Endodermal cell (in vitro differentiated cells): ENCODE measurements around the gene USP43. TPM values are rescaled to one million over a fixed set of nuclear protein-coding genes. Genes with fewer than 3 reads are reported as not detected.

Experiments used
- DNase-seq: peaks from one replicate; pipeline ENCODE4 v3.0.0-alpha.2; 2017
- H3K27ac ChIP-seq: 2 replicates; pipeline ENCODE4 v1.5.1; 2013; ENCODE audit warnings: mild to moderate bottlenecking, low read depth, low read length, moderate library complexity
- H3K27me3 ChIP-seq: 2 replicates; pipeline ENCODE4 v1.6.1; 2013; ENCODE audit warnings: mild to moderate bottlenecking, low read length, moderate library complexity; ENCODE audit not compliant: insufficient read depth, control insufficient read depth, poor library complexity, severe bottlenecking
- H3K36me3 ChIP-seq: 2 replicates; pipeline ENCODE4 v1.7.0; 2013; ENCODE audit warnings: mild to moderate bottlenecking, low read length, moderate library complexity; ENCODE audit not compliant: control insufficient read depth, insufficient read depth
- H3K4me1 ChIP-seq: one replicate; pipeline ENCODE4 v1.7.0; 2013; ENCODE audit warnings: low read length; ENCODE audit not compliant: control insufficient read depth, insufficient read depth
- H3K4me3 ChIP-seq: 2 replicates; pipeline ENCODE4 v1.5.1; 2013; ENCODE audit warnings: mild to moderate bottlenecking, low read length, moderate library complexity
- H3K9ac ChIP-seq: 2 replicates; pipeline ENCODE4 v1.6.1; 2013; ENCODE audit warnings: mild to moderate bottlenecking, low read length, moderate library complexity; ENCODE audit not compliant: poor library complexity, severe bottlenecking; ENCODE audit errors: extremely low read depth
- H3K9me3 ChIP-seq: 2 replicates; pipeline ENCODE4 v1.6.1; 2013; ENCODE audit warnings: mild to moderate bottlenecking, low read length, moderate library complexity; ENCODE audit not compliant: control insufficient read depth
- H3K27ac Mint-ChIP-seq: 2 replicates; pipeline ENCODE4 v1.8.0; 2020; ENCODE audit warnings: mixed read lengths
- H3K27me3 Mint-ChIP-seq: 2 replicates; pipeline ENCODE4 v1.8.0; 2021; ENCODE audit warnings: mild to moderate bottlenecking, mixed read lengths; ENCODE audit not compliant: insufficient read depth
- H3K36me3 Mint-ChIP-seq: 2 replicates; pipeline ENCODE4 v1.8.0; 2020; ENCODE audit warnings: low read depth, mixed read lengths
- H3K4me1 Mint-ChIP-seq: 2 replicates; pipeline ENCODE4 v1.8.0; 2020; ENCODE audit warnings: mixed read lengths
- H3K4me3 Mint-ChIP-seq: 2 replicates; pipeline ENCODE4 v1.8.0; 2020; ENCODE audit warnings: mild to moderate bottlenecking, moderate library complexity, mixed read lengths
- H3K9me3 Mint-ChIP-seq: 2 replicates; pipeline ENCODE4 v1.8.0; 2020; ENCODE audit warnings: mild to moderate bottlenecking, mixed read lengths
- WGBS, 2 experiments: methylation state at CpG; one replicate each; pipeline versions ENCODE4 v1.1.5 to v1.1.7; 2013; ENCODE audit warnings: missing lambda C conversion rate in 2 of 2, mixed read lengths in 1 of 2; ENCODE audit not compliant: insufficient coverage in 1 of 2, insufficient read length in 1 of 2; 5-methylcytosine and 5-hydroxymethylcytosine counted together
- total RNA-seq, 2 donors: library from RNA; stranded (reverse); fragmentation: NEBNext Ultra II Directional in 1 of 2; extraction: Animal tissue kit (Norgen Biotek cat#: 25700) in 1 of 2; gene quantifications; 2 replicates in 1 of 2; 3 replicates in 1 of 2; pipeline ENCODE4 v1.2.1, GENCODE V29; 2021
- TF ChIP-seq, protein P1 (sequence below): fragments of 200-600 bp; sonication (generic); conservative IDR thresholded peaks from 2 replicates; pipeline ENCODE4 v1.5.0; 2021; ENCODE audit warnings: antibody characterized with exemption, mild to moderate bottlenecking

USP43 gene
- total RNA-seq, 2 donors from 2014 or later: 8.6 to 12.6 TPM

DNA sequence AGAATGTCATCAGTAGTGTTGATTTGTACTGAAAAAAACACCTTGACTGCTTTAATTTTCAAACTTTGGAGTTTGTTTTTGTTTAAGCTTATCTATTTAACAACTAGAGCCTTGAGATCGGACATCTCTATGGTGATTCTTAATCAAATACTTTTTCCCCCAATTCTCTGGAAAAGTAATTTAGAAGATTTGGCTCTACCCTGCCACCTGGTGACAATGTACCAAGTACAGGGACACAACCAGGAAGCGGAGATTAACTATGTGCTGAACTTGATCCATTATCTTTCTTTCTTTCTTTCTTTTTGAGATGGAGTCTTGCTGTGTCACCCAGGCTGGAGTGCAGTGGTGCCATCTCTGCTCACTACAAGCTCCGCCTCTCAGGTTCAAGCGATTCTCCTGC lies 30.8 kb downstream of the USP43 start:
- Mint-ChIP-seq H3K36me3 (peaks cover 47% of the 10 kb centered on the region), H3K27me3 (no peaks in the 10 kb centered on the region), H3K4me1 (peaks cover 5% of the 10 kb centered on the region), H3K9me3 (peaks cover 14% of the 10 kb centered on the region), H3K27ac (no peak overlapping the region), H3K4me3 (no peak overlapping the region)
- H3K27ac ChIP-seq: no peak overlapping the region
- H3K4me3 ChIP-seq: no peak overlapping the region
- peak; percentile 56 for DNase-seq
- TF ChIP-seq, protein P1, sequence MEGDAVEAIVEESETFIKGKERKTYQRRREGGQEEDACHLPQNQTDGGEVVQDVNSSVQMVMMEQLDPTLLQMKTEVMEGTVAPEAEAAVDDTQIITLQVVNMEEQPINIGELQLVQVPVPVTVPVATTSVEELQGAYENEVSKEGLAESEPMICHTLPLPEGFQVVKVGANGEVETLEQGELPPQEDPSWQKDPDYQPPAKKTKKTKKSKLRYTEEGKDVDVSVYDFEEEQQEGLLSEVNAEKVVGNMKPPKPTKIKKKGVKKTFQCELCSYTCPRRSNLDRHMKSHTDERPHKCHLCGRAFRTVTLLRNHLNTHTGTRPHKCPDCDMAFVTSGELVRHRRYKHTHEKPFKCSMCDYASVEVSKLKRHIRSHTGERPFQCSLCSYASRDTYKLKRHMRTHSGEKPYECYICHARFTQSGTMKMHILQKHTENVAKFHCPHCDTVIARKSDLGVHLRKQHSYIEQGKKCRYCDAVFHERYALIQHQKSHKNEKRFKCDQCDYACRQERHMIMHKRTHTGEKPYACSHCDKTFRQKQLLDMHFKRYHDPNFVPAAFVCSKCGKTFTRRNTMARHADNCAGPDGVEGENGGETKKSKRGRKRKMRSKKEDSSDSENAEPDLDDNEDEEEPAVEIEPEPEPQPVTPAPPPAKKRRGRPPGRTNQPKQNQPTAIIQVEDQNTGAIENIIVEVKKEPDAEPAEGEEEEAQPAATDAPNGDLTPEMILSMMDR: peak; percentile 74
- H3K4me1 ChIP-seq: no peaks in the 10 kb centered on the region
- WGBS, 2 experiments: 67 to 83% methylated on average over 3 to 4 of the region's 4 CpGs
- no peaks in the 10 kb centered on the region for H3K27me3 ChIP-seq
- H3K9me3 ChIP-seq: peaks cover 20% of the 10 kb centered on the region
- no peak overlapping the region for H3K9ac ChIP-seq
- H3K36me3 ChIP-seq: peaks cover 17% of the 10 kb centered on the region

DNA sequence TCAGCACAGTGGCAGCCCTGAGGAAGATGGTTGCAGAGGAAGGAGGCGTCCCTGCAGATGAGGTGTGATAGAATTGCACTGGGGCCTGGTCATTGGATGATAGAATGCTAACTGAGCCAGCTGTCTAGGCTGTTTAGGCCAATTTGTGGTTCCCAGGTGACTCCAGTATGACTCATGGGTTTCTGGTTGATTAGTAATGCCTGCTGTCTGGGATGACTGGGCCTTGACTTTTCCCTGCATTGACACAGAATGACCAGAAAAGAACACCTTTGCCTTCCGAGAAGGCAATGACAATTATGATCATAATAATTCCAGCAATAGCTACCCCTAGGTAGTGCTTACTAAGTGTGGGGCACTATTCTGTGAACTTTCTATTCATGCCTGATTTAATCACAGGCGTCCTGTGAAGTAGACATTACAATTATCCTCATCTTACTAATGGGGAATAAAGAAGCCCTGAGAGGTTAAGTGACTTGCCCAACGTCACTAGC lies 31.5 kb downstream of the USP43 start:
- H3K27ac ChIP-seq: no peak overlapping the region
- H3K9ac ChIP-seq: no peak overlapping the region
- DNase-seq: peak; percentile 46
- no peak overlapping the region for H3K4me3 ChIP-seq
- no peaks in the 10 kb centered on the region for H3K4me1 ChIP-seq
- Mint-ChIP-seq H3K36me3 (peaks cover 51% of the 10 kb centered on the region), H3K27me3 (no peaks in the 10 kb centered on the region), H3K9me3 (peaks cover 14% of the 10 kb centered on the region), H3K4me3 (no peak overlapping the region), H3K4me1 (no peaks in the 10 kb centered on the region), H3K27ac (no peak overlapping the region)
- 96 to 100% methylated on average over 1 to 4 of the region's 4 CpGs for WGBS, 2 experiments
- TF ChIP-seq, protein P1: no peak
- H3K27me3 ChIP-seq: no peaks in the 10 kb centered on the region
- H3K36me3 ChIP-seq: peaks cover 20% of the 10 kb centered on the region
- peaks cover 20% of the 10 kb centered on the region for H3K9me3 ChIP-seq

DNA sequence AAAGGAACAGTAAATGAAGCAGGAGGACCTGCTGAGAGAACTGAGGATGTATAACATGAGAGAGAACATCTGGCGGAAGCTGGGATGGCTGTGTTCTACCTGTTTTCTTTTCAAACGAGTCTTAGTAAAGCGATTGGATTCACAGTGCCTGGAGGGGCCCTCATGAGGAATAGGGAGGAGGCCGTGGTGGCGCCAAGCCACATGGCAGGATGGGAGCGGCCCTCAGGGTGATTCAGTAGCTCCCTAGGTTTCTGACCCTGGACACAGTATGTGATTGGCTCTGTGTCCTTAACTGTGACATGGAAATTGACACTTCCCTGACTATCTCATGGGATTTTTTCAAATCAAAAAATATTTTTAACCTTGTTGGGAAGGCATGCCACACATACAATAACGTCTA lies 32.1 kb downstream of the USP43 start:
- Mint-ChIP-seq H3K4me3 (no peak overlapping the region), H3K9me3 (peaks cover 14% of the 10 kb centered on the region), H3K27ac (no peak overlapping the region), H3K36me3 (peaks cover 55% of the 10 kb centered on the region), H3K27me3 (no peaks in the 10 kb centered on the region), H3K4me1 (no peaks in the 10 kb centered on the region)
- no peak overlapping the region for H3K9ac ChIP-seq
- 89 to 96% methylated on average over 6 to 7 of the region's 7 CpGs for whole genome bisulfite sequencing, 2 experiments
- no peaks in the 10 kb centered on the region for H3K27me3 ChIP-seq
- TF ChIP-seq, protein P1: no peak
- H3K9me3 ChIP-seq: peaks cover 20% of the 10 kb centered on the region
- peaks cover 25% of the 10 kb centered on the region for H3K36me3 ChIP-seq
- no peak overlapping the region for H3K4me3 ChIP-seq
- no peaks in the 10 kb centered on the region for H3K4me1 ChIP-seq
- H3K27ac ChIP-seq: no peak overlapping the region
- DNase-seq: peak; percentile 53
